IgD-negative memory B cell (primary cell): ENCODE data around the gene DDI1. TPM values are rescaled to one million over a fixed set of nuclear protein-coding genes. Genes with fewer than 3 reads are reported as not detected.
"Not testable (repeated sequence)": the region's sequence is repeated elsewhere in the genome, so short reads cannot be mapped to it uniquely, and the experiment has no call there.

ENCODE experiments used
- H3K27ac Mint-ChIP-seq, 3 donors: one replicate each; pipeline ENCODE4 v1.8.0; 2020 to 2022; ENCODE audit warnings: mild to moderate bottlenecking in 3 of 3, mixed read lengths in 3 of 3, moderate library complexity in 1 of 3
- H3K27me3 Mint-ChIP-seq: one replicate; pipeline ENCODE4 v1.8.0; 2021; ENCODE audit warnings: mixed read lengths
- H3K36me3 Mint-ChIP-seq: one replicate; pipeline ENCODE4 v1.8.0; 2020; ENCODE audit warnings: mild to moderate bottlenecking, mixed read lengths
- H3K4me1 Mint-ChIP-seq, 3 donors: one replicate each; pipeline ENCODE4 v1.8.0; 2020 to 2022; ENCODE audit warnings: mixed read lengths in 3 of 3, mild to moderate bottlenecking in 1 of 3
- H3K4me3 Mint-ChIP-seq, 4 donors: one replicate each; pipeline ENCODE4 v1.8.0; 2020 to 2022; ENCODE audit warnings: mild to moderate bottlenecking in 4 of 4, mixed read lengths in 4 of 4, moderate library complexity in 3 of 4
- H3K9me3 Mint-ChIP-seq, 3 donors: one replicate each; pipeline ENCODE4 v1.8.0; 2020 to 2021; ENCODE audit warnings: mixed read lengths in 3 of 3, mild to moderate bottlenecking in 1 of 3
- polyA plus RNA-seq: library from polyadenylated mRNA; unstranded; fragments of 300-500 nt; fragmentation: Illumina TruSeq; gene quantifications from one replicate; pipeline ENCODE4 v1.2.3, GENCODE V29; 2021

Gene DDI1
- polyA plus RNA-seq, 1 donor from 2014 or later: 0.10 TPM

DNA sequence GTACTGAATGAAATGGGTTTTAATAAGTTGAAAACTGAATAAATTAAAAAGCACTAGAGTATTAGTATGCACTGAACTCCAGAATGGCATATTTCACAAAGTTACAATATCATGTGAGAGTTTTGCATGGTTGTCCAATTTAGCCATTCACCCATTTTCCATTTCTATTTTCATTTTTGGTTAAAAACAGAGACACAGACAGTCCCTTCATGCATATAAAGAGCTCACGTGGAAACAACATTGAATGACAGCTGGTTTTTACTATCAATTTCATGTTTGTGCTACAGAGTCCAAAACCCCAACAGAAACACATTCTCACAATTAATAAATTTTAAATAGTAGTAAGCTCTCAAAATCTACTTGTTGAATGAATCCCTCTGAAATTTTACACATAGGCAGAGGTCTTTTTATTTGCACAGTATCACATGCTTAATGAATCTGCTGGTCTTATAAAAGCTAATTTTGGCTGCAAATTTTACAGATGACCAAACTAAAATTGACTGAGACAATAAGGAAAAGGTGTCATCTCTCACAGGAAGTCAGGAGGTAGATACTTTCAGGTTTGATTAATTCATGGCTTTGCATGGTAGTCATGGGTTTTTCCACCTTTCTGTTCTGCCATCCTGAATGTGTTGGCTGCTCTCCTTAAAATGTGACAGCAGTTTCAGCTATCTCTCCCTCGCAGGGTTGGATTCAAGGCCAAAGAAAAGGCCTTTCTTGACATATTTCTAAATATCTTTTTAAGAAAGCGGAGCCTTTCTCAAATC is 20.6 kb upstream of the DDI1 start:
- Mint-ChIP-seq H3K27me3 (no peaks in the 10 kb centered on the region), H3K4me1 (no peaks in the 10 kb centered on the region), H3K4me3 (no peak overlapping the region)

DNA sequence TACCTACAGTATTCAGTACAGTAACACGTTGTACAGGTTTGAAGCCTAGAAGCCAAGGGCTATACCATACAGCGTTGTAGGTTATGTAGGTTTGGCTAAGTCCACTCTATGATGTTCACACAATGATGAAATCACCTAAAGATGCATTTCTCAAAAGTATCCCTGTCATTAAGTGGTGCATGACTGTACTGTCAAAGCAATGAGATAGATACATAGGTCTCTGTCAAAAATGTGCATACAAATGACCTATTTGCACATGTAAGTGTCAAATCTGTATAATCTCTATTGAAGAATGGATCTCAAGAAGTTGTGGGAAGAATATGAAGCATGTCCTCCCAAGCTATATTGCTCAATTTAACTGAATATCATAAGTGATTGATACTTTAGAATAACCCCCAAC is 11.9 kb upstream of the DDI1 start:
- Mint-ChIP-seq H3K27ac (no peak overlapping the region), H3K4me1 (no peaks in the 10 kb centered on the region), H3K27me3 (no peaks in the 10 kb centered on the region), H3K9me3 (no peaks in the 10 kb centered on the region), H3K4me3 (no peak overlapping the region), H3K36me3 (no peaks in the 10 kb centered on the region)

More for the DNA sequence above, 20.6 kb upstream of the DDI1 start:
- no peaks in the 10 kb centered on the region for H3K36me3 Mint-ChIP-seq
- no peak overlapping the region for H3K27ac Mint-ChIP-seq
- no peaks in the 10 kb centered on the region for H3K9me3 Mint-ChIP-seq

DNA sequence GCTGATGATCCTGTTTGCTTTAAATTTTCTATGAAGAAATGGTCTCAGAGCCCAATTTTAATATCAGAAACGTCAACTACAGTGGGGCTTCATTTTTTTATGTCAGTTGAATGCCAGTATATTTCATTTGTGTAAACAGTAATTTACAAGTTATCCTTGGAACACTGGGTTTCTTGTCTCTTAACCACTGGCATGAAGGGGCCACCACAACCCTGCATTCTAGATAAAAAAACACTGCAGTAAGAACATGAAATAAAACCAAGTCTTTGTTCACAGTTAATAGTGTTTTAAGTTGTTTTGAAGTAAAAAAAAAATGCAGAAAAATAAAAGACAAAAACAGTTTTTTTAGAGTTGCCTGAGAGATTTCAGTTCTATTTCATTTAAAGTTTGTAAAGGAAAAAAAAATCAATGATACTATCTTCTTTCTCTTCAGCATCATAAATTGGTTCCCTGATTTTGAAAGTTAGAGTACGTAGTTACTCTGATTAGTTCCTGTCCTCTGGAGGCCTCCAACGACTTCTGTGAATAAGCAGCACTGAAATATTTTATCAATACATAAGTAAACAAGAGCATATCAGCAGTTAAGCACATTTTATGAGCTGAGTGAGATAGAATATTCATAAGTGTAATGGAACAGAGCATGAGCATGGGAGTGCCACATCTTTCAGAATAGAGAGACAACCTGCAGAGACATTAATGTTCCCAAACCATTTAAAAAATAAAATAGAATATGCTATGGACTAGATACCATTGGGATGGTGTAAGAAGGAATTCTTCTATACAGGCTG is 7.8 kb upstream of the DDI1 start:
- no peaks in the 10 kb centered on the region for H3K4me1 Mint-ChIP-seq
- H3K27me3 Mint-ChIP-seq: no peaks in the 10 kb centered on the region
- peaks cover 0 to 4% (median 2%) of the 10 kb centered on the region in 3 donors for H3K9me3 Mint-ChIP-seq
- no peaks in the 10 kb centered on the region for H3K36me3 Mint-ChIP-seq
- H3K4me3 Mint-ChIP-seq: no peak overlapping the region
- no peak overlapping the region for H3K27ac Mint-ChIP-seq

DNA sequence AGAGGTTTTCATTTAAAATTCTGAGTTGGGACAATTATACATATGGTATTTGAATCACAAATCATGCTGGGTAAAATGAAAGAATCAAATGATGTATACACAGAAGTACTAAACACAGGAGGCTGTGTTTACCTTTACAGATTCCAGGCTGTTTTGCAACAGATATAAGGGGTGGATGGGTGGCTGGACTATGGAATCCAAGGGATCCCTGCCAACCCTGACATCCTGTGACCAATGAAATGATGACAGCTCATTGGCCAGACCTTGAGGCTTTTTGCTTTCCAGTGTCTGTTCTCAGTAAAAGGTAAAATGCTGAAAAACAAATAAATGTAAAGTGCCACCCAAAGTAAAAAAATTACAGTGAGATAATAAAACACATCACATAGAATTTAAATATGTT is 3.3 kb upstream of the DDI1 start:
- no peaks in the 10 kb centered on the region for H3K27me3 Mint-ChIP-seq
- no peaks in the 10 kb centered on the region for H3K36me3 Mint-ChIP-seq
- no peak overlapping the region for H3K4me3 Mint-ChIP-seq
- no peak overlapping the region for H3K27ac Mint-ChIP-seq
- no peaks in the 10 kb centered on the region for H3K4me1 Mint-ChIP-seq
- H3K9me3 Mint-ChIP-seq: peaks cover 2 to 5% (median 4%) of the 10 kb centered on the region in 3 donors

DNA sequence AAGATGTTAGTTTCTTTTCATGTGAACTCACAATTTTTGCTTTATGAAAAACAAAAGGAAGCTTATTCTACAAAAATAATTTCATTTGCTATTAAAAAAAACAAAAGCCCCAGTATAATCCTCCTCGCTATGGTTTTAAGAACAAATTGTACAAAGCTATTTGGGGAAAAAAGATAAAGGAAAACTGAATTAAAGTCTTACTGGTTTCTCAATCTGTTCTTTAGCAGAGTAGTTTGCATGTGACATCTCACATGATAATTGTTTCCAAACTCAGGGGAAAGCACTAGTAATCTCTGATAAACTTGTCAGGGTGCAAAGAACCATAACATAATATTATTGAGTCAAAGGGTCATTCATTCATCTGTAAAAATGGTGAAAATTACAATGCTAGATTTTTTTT is 2.9 kb upstream of the DDI1 start:
- H3K27me3 Mint-ChIP-seq: no peaks in the 10 kb centered on the region
- H3K27ac Mint-ChIP-seq: no peak overlapping the region
- no peak overlapping the region for H3K4me3 Mint-ChIP-seq
- no peaks in the 10 kb centered on the region for H3K36me3 Mint-ChIP-seq
- peaks cover 2 to 5% (median 4%) of the 10 kb centered on the region in 3 donors for H3K9me3 Mint-ChIP-seq
- H3K4me1 Mint-ChIP-seq: no peaks in the 10 kb centered on the region

DNA sequence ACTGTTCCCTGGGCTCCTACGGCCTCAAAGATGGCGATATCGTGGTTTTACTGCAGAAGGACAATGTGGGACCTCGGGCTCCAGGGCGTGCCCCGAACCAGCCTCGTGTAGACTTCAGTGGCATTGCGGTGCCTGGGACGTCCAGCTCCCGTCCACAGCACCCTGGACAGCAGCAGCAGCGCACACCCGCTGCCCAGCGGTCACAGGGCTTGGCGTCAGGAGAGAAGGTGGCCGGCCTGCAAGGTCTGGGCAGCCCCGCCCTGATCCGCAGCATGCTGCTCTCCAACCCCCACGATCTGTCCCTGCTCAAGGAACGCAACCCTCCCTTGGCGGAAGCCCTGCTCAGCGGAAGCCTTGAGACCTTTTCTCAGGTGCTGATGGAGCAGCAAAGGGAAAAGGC is 555 bp downstream of the DDI1 start:
- H3K9me3 Mint-ChIP-seq: peaks cover 0 to 5% (median 0%) of the 10 kb centered on the region in 3 donors
- H3K4me1 Mint-ChIP-seq: no peaks in the 10 kb centered on the region
- H3K27ac Mint-ChIP-seq: no peak overlapping the region
- peaks cover 2% of the 10 kb centered on the region for H3K36me3 Mint-ChIP-seq
- no peak overlapping the region for H3K4me3 Mint-ChIP-seq
- H3K27me3 Mint-ChIP-seq: no peaks in the 10 kb centered on the region

DNA sequence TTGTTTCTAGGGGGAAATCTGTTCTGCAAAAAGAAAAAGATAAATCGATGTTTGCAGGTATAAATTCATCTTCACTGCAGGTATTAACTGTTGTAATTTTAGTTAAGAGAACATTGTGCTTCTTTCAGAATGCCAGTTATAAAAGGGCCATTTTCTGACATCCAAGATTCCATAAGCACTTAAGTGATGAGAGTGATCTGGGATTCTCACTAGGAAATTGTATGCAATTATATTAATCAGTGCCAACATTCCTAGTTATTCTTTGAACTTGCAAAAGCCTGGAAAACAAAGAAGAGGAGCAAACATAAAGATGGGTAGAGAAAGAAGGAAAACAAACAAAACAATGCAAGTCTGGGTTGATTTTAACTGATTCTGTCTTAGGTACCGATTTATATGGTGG is 5.4 kb downstream of the DDI1 start:
- Mint-ChIP-seq H3K36me3 (peaks cover 2% of the 10 kb centered on the region), H3K27ac (no peak overlapping the region), H3K9me3 (peaks cover 0 to 5% (median 0%) of the 10 kb centered on the region in 3 donors), H3K27me3 (no peaks in the 10 kb centered on the region), H3K4me3 (no peak overlapping the region), H3K4me1 (no peaks in the 10 kb centered on the region)

DNA sequence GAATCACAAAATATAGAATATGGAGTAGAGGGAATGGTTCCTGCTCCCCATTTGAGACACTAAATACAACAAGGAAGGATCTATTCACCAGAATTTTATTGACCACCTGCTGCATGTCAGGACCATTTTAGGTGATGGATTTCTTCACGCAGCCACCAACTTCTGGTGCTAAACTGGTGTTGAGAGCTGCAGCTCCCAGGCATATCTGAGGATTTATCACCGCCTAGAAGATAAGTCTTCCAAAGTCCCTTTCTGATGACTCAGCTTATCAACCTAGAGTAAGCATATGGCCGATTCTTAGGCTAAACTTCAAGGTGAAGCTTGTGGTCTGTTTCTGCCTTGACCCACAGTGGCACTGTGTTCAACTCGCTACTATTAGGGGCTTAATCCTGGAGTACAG is 6.7 kb downstream of the DDI1 start:
- Mint-ChIP-seq H3K27ac (no peak overlapping the region), H3K4me3 (no peak overlapping the region), H3K36me3 (peaks cover 2% of the 10 kb centered on the region), H3K4me1 (no peaks in the 10 kb centered on the region), H3K9me3 (no peaks in the 10 kb centered on the region), H3K27me3 (no peaks in the 10 kb centered on the region)

DNA sequence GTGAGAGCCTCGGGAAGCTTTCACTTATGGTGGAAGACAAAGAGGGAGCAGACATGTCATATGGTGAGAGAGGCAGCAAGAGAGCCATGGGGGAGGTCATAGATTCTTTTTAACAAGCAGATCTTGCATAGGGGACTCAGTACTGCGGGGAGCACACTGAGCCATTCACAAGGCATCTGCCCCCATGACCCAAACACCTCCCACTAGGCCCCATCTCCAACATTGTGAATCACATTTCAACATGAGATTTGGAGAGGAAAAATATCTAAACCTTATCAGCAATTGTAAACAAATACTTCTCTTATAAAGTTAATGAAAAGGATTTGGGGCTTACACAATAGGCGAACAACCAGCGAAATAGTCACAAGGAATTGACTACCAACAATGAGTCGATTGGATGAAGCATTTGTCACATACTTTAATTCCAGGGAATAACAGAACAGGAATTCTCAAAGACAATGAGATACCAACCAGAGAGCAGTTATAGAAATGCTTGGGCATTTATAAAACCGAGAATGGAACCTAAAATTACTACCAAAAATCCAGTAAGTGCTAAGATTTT is 7.3 kb downstream of the DDI1 start:
- peaks cover 2% of the 10 kb centered on the region for H3K36me3 Mint-ChIP-seq
- no peaks in the 10 kb centered on the region for H3K27me3 Mint-ChIP-seq
- no peak overlapping the region for H3K4me3 Mint-ChIP-seq
- no peaks in the 10 kb centered on the region for H3K4me1 Mint-ChIP-seq
- no peaks in the 10 kb centered on the region for H3K9me3 Mint-ChIP-seq
- H3K27ac Mint-ChIP-seq: no peak overlapping the region

DNA sequence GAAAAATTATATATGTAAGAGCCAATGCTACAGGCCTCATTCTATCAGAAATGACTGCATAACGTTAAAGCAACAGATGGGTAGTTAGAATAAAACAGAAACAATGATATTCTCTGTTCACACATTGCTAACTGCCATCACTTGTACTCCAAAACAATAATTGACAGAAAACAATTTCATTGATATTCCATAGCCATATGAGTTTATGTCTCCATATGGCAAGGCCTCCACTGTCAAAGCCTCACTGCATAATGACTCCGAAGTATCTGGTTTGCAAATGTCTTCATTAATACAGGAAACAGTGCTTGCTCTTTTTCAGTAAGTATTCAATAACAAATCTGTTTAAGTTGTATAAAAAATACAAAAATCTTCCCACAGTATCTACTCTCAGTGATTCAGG is 9.9 kb downstream of the DDI1 start:
- Mint-ChIP-seq H3K4me3 (no peak overlapping the region), H3K27ac (no peak overlapping the region), H3K9me3 (no peaks in the 10 kb centered on the region), H3K36me3 (no peaks in the 10 kb centered on the region), H3K27me3 (no peaks in the 10 kb centered on the region), H3K4me1 (no peaks in the 10 kb centered on the region)

DNA sequence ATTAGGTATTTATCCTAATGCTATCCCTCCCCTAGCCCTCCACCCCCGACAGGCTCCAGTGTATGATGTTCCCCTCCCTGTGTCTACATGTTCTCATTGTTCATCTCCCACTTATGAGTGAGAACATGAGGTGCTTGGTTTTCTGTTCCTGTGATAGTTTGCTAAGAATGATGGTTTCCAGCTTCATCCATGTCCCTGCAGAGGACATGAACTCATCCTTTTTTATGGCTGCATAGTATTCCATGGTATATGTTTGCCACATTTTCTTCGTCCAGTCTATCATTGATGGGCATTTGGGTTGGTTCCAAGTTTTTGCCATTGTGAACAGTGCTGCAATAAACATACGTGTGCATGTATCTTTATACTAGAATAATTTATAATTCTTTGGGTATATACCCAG is 10.4 kb downstream of the DDI1 start:
- not testable (repeated sequence) for H3K4me1 Mint-ChIP-seq, H3K4me3 Mint-ChIP-seq, H3K9me3 Mint-ChIP-seq, H3K36me3 Mint-ChIP-seq, H3K27me3 Mint-ChIP-seq, H3K27ac Mint-ChIP-seq

DNA sequence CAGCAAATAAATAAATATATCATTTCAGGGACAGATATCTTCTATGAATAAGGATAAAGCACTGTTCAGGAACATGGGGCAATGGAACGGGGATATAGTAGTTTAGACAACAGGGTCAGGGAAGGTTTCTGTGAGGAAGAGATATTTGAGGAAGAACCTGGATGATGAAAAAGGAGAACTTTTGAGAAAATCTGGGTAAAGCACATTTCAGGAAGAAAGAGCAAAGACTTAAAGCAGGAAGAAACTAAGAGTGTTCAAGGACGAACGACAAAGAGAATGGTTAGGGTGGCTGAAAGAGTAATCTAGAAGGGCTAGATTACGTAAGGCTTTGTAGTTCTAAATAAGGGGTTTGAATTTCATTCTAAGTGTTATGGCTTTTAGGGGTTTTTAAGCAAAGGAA is 12.7 kb downstream of the DDI1 start:
- H3K4me1 Mint-ChIP-seq: no peaks in the 10 kb centered on the region
- H3K9me3 Mint-ChIP-seq: no peaks in the 10 kb centered on the region
- no peaks in the 10 kb centered on the region for H3K27me3 Mint-ChIP-seq
- H3K36me3 Mint-ChIP-seq: peaks cover 3% of the 10 kb centered on the region
- no peak overlapping the region for H3K27ac Mint-ChIP-seq
- H3K4me3 Mint-ChIP-seq: no peak overlapping the region

DNA sequence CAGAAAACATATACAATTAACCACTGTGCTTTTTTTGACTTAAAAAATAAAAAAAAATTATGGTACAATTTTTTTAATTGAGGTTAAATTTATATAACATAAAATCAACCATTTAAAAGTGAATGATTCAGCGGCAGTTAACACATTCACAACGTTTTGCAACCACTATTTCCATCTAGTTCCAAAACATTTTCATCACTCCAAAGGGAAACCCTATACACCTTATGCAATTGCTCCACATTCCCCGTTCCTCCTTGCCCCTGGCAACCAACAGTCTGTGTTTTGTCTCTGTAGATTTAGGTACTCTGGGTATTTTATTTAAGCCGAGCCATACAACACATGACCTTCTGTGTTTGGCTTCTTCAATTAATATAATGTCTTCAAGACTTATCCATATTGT is 15.3 kb downstream of the DDI1 start:
- Mint-ChIP-seq H3K27me3 (no peaks in the 10 kb centered on the region), H3K4me3 (peak overlapping the region in 1 of 4 donors; percentile 62), H3K9me3 (no peaks in the 10 kb centered on the region), H3K27ac (no peak overlapping the region), H3K36me3 (peaks cover 3% of the 10 kb centered on the region), H3K4me1 (no peaks in the 10 kb centered on the region)

DNA sequence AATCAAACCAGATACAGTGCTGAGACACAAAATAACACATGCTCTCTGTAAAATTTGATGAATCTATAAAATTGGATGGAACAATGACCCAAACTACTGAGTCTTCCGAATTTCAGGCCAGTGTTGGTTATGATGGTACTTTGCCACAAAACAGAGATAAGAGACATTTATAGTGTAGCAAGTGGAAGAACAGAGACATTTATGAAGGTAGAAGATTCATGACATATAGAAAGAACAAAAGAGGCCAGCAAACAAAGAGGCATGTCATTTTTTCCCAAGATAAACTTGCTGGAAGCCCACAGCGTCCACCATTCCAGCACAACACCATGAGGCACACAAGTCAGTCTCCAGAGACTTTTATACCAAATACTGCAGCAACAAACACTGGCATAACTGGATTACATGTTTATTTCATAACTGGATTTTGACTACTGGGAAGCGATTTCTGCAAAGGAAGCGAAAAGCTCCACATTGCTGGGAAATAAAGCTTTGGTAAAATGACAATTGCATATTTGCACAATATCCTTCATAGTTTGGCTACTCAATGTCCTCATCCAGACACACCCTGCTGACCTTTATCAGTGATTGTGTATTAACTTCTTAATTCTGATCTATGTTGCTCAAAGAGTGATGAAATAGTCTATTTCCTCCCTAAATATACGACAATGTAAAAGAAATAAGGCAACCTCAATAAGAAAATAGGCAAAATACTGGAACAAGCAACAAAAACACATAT is 17.5 kb downstream of the DDI1 start:
- no peak overlapping the region for H3K27ac Mint-ChIP-seq
- H3K4me1 Mint-ChIP-seq: no peaks in the 10 kb centered on the region
- H3K9me3 Mint-ChIP-seq: no peaks in the 10 kb centered on the region
- no peak overlapping the region for H3K4me3 Mint-ChIP-seq
- H3K27me3 Mint-ChIP-seq: no peaks in the 10 kb centered on the region
- peaks cover 3% of the 10 kb centered on the region for H3K36me3 Mint-ChIP-seq

DNA sequence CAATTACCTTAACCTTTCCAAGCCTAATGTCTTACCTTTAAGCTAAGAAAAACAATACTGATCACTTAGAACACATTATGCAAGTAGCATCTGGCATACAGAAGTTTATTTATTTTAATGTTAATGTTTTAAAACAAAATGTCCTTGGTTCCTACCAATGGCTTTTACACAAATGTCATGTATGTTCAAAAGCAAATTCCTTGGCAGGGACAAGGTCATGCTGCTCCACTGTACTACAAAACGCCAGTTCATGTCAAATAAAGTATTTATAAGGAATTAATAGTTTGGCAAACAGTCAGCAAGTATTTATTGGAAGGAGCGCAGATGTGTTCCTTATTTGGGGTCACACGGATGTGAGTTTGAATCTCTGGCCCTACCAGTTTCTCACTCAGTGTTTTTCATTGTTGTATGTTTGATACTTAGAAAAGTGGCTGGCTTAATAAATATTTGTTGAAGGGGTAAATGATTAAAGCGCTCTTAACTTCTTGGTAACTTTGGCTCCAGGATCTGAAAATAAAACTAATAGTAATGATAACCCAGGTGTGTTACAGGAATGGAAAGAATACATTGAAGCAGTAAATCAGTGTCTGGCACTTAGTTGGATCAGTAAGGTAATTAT is 18.6 kb downstream of the DDI1 start:
- Mint-ChIP-seq H3K27ac (no peak overlapping the region), H3K9me3 (no peaks in the 10 kb centered on the region), H3K4me1 (no peaks in the 10 kb centered on the region)

More for the DNA sequence above, 18.6 kb downstream of the DDI1 start:
- Mint-ChIP-seq H3K36me3 (peaks cover 3% of the 10 kb centered on the region), H3K4me3 (no peak overlapping the region), H3K27me3 (no peaks in the 10 kb centered on the region)
